Thoracic aorta (tissue), 2 donors: ENCODE measurements around the gene GINS2. TPM values are rescaled to one million over a fixed set of nuclear protein-coding genes. Genes with fewer than 3 reads are reported as not detected.

Experiments
- ATAC-seq: fragments of 150-250 bp; one replicate; pipeline ENCODE4 v1.8.0; 2017; ENCODE audit warnings: low read depth; ENCODE audit not compliant: insufficient number of reproducible peaks, low FRiP score
- DNase-seq: peaks from one replicate; pipeline ENCODE4 v3.0.0-alpha.2; 2020; ENCODE audit warnings: low spot score
- H3K27ac ChIP-seq, 2 donors: fragments of 200-600 bp; sonication (generic); 1 replicate in 1 of 2; 2 replicates in 1 of 2; pipeline ENCODE4 v1.5.1; 2016; ENCODE audit warnings: mild to moderate bottlenecking in 2 of 2, moderate library complexity in 2 of 2
- H3K27me3 ChIP-seq: fragments of 200-600 bp; sonication (generic); replicated peaks from 2 replicates; pipeline ENCODE4 v1.6.0; 2016; ENCODE audit warnings: mild to moderate bottlenecking; ENCODE audit not compliant: insufficient read depth
- H3K36me3 ChIP-seq: fragments of 200-600 bp; sonication (generic); one replicate; pipeline ENCODE4 v1.5.1; 2016
- H3K4me1 ChIP-seq, 2 donors: fragments of 200-600 bp; sonication (generic); 1 replicate in 1 of 2; 2 replicates in 1 of 2; pipeline versions ENCODE4 v1.5.1 to v1.6.0; 2016; ENCODE audit warnings: low read depth in 2 of 2, mild to moderate bottlenecking in 1 of 2; ENCODE audit not compliant: control insufficient read depth in 1 of 2
- H3K4me3 ChIP-seq: fragments of 200-600 bp; sonication (generic); 2 replicates; pipeline ENCODE4 v1.5.1; 2016; ENCODE audit warnings: mild to moderate bottlenecking
- H3K9me3 ChIP-seq: fragments of 200-600 bp; sonication (generic); 2 replicates; pipeline ENCODE4 v1.5.1; 2016
- CTCF ChIP-seq: fragments of 200-600 bp; sonication (generic); IDR thresholded peaks from one replicate; pipeline ENCODE4 v1.5.1; 2019; ENCODE audit warnings: antibody characterized with exemption
- total RNA-seq, 2 donors: library from RNA; depleted of rRNA; stranded (reverse); fragments of >200 nt; gene quantifications; one replicate each; pipeline versions ENCODE4 v1.1.0 to v1.2.3, GENCODE V29; 2016

Gene GINS2
- total RNA-seq, 2 donors from 2014 or later: 0.28 to 2.0 TPM

- H3K4me3 ChIP-seq: no peak overlapping the region
- H3K4me1 ChIP-seq: peaks cover 0 to 19% of the 10 kb centered on the region in 2 donors
- H3K27me3 ChIP-seq: no peaks in the 10 kb centered on the region
- peaks cover 30% of the 10 kb centered on the region for H3K36me3 ChIP-seq
- no peak for ATAC-seq
- H3K9me3 ChIP-seq: no peaks in the 10 kb centered on the region
- DNase-seq: no peak
- no peak for TF ChIP-seq CTCF
- no peak overlapping the region for H3K27ac ChIP-seq
These were observed 14.4 kb downstream of the GINS2 start for GRCh38 chr16:85674418-85674755.

- Histone ChIP-seq H3K27ac (peak overlapping the region in 1 of 2 donors; percentile 17), H3K9me3 (no peaks in the 10 kb centered on the region)
- no peak for TF ChIP-seq CTCF
These were observed 15.0 kb downstream of the GINS2 start for GRCh38 chr16:85673529-85674417.

GRCh38 chr16:85670840-85671239 is 17.9 kb downstream of the GINS2 start:
- DNase-seq (no peak), ATAC-seq (no peak)
- TF ChIP-seq CTCF: no peak
- H3K4me1 ChIP-seq: peaks cover 0 to 19% of the 10 kb centered on the region in 2 donors
- H3K9me3 ChIP-seq: no peaks in the 10 kb centered on the region
- no peak overlapping the region for H3K27ac ChIP-seq
- peaks cover 55% of the 10 kb centered on the region for H3K36me3 ChIP-seq
- H3K4me3 ChIP-seq: no peak overlapping the region
- H3K27me3 ChIP-seq: no peaks in the 10 kb centered on the region

More at GRCh38 chr16:85673529-85674417, 15.0 kb downstream of the GINS2 start:
- no peaks in the 10 kb centered on the region for H3K27me3 ChIP-seq
- peaks cover 33% of the 10 kb centered on the region for H3K36me3 ChIP-seq
- no peak for ATAC-seq
- no peak for DNase-seq
- H3K4me3 ChIP-seq: no peak overlapping the region
- peaks cover 0 to 19% of the 10 kb centered on the region in 2 donors for H3K4me1 ChIP-seq

GRCh38 chr16:85668676-85669424 is 19.9 kb downstream of the GINS2 start:
- no peak for ATAC-seq
- Histone ChIP-seq H3K9me3 (no peaks in the 10 kb centered on the region), H3K27ac (no peak overlapping the region), H3K36me3 (peaks cover 69% of the 10 kb centered on the region), H3K4me3 (no peak overlapping the region), H3K4me1 (peaks cover 0 to 6% of the 10 kb centered on the region in 2 donors), H3K27me3 (no peaks in the 10 kb centered on the region)
- no peak for TF ChIP-seq CTCF
- DNase-seq: no peak

GRCh38 chr16:85667841-85668413 is 20.8 kb downstream of the GINS2 start:
- H3K27ac ChIP-seq: no peak overlapping the region
- no peak for ATAC-seq
- no peak for DNase-seq
- TF ChIP-seq CTCF: no peak
- no peak overlapping the region for H3K4me3 ChIP-seq
- H3K36me3 ChIP-seq: peaks cover 78% of the 10 kb centered on the region
- no peaks in the 10 kb centered on the region for H3K27me3 ChIP-seq
- H3K4me1 ChIP-seq: no peaks in the 10 kb centered on the region
- H3K9me3 ChIP-seq: no peaks in the 10 kb centered on the region
